Activated CD4-positive, alpha-beta T cell treated with anti-CD3 and anti-CD28 coated beads for 48 hours (primary cell): Measurements from ENCODE around the gene BST2.
"Not testable (repeated sequence)": the region's sequence is repeated elsewhere in the genome, so short reads cannot be mapped to it uniquely, and the experiment has no call there.

Experiments
- DNase-seq: peaks from one replicate; pipeline ENCODE4 v3.0.0-alpha.2; 2020

Gene BST2

GRCh38 chr19:17385878-17386611 lies 19.4 kb downstream of the BST2 start:
- DNase-seq: peak; percentile 80

- DNase-seq: no peak
Observed at GRCh38 chr19:17380426-17381138, 24.8 kb downstream of the BST2 start.

- DNase-seq: no peak
Observed at GRCh38 chr19:17379221-17379631, 26.2 kb downstream of the BST2 start.

GRCh38 chr19:17378271-17378670 lies 27.2 kb downstream of the BST2 start:
- no peak for DNase-seq

GRCh38 chr19:17376935-17377600 lies 28.4 kb downstream of the BST2 start, which contains the start of gene PLVAP:
Gene PLVAP, minus strand, starts transcription at chr19:17377342. Its CDS starts 54 bp downstream, at chr19:17377288.
- no peak for DNase-seq

GRCh38 chr19:17370026-17370587 lies 35.3 kb downstream of the BST2 start:
- DNase-seq: no peak

- no peak for DNase-seq
Observed at GRCh38 chr19:17365361-17365760, 40.1 kb downstream of the BST2 start.

- not testable (repeated sequence) for DNase-seq
Observed at GRCh38 chr19:17363852-17364605, 41.4 kb downstream of the BST2 start.

- no peak for DNase-seq
Observed at GRCh38 chr19:17359905-17360800, 45.3 kb downstream of the BST2 start.

GRCh38 chr19:17358395-17358794 lies 47.0 kb downstream of the BST2 start:
- DNase-seq: no peak

- DNase-seq: no peak
Observed at GRCh38 chr19:17357724-17358123, 47.7 kb downstream of the BST2 start.

GRCh38 chr19:17357078-17357666 lies 48.3 kb downstream of the BST2 start:
- DNase-seq: no peak

GRCh38 chr19:17353386-17353785 lies 52.0 kb downstream of the BST2 start:
- no peak for DNase-seq
